ENCODE results near the gene SIPA1L3. TPM values are rescaled to one million over a fixed set of nuclear protein-coding genes. Genes with fewer than 3 reads are reported as not detected.

SIPA1L3 gene
- total and polyA plus RNA-seq, 11 donors = 4.7 to 22.9 (median 8.8) TPM

DNA sequence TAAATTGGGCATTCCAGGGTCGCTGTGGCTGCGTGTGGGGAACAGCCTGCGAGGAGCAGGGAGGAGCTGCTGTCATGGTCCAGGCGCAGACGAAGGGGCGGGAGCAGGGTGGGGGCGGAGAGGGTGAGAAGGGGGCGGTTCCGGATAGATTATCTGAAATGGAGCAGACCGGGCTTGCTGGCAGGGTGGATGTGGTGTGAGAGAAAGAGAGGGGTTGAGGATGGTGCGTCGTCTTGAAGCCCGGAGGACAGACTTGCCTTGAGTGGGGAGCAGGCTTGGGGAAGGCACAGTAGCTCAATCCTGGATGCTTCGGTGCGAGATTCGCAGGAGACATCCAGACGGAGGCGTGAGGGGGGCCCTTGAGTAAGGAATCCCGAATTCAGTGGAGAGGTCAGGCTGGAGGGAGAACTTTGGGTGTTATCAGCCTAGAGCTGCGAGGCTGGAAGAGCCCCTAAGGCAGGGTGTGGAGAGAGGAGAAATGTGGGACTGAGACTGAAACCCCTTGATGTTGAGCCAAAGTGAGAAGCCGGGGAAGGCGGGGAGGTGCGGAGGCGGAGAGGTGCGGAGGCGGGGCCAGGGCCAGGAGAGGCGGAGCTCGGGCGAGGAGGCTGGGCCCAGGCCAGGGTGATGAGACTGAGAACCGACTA is 276.4 kb downstream of the SIPA1L3 start:
- Histone ChIP-seq H3K9me3 (peaks cover 0 to 28% (median 18%) of the 10 kb centered on the region in 12 donors), H3K36me3 (peaks cover 0 to 36% (median 0%) of the 10 kb centered on the region in 9 donors), H3K4me3 (peak overlapping the region in 10 of 12 donors; percentile 25 to 49 (median 32)), H3K27ac (peak overlapping the region in 10 of 12 donors; percentile 16 to 67 (median 56)), H3K4me1 (no peaks in the 10 kb centered on the region), H3K27me3 (no peaks in the 10 kb centered on the region)
- ATAC-seq (peak; percentile 57 to 78 (median 72)), DNase-seq (peak; percentile 40 to 79 (median 57))
- 63 to 70% (median 68%) methylated on average over 30 of the region's 30 CpGs for WGBS, 4 donors
- intact Hi-C loops (cut with DNase I) = loop anchor here in 1 of 10 donors (1.0 kb wide), 1 partner anchor 27 kb away; no protein-coding TSS in a partner anchor
- TF ChIP-seq, protein P1, sequence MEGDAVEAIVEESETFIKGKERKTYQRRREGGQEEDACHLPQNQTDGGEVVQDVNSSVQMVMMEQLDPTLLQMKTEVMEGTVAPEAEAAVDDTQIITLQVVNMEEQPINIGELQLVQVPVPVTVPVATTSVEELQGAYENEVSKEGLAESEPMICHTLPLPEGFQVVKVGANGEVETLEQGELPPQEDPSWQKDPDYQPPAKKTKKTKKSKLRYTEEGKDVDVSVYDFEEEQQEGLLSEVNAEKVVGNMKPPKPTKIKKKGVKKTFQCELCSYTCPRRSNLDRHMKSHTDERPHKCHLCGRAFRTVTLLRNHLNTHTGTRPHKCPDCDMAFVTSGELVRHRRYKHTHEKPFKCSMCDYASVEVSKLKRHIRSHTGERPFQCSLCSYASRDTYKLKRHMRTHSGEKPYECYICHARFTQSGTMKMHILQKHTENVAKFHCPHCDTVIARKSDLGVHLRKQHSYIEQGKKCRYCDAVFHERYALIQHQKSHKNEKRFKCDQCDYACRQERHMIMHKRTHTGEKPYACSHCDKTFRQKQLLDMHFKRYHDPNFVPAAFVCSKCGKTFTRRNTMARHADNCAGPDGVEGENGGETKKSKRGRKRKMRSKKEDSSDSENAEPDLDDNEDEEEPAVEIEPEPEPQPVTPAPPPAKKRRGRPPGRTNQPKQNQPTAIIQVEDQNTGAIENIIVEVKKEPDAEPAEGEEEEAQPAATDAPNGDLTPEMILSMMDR (IDR thresholded peaks at IDR 0.05) = no peak
- TF ChIP-seq POLR2A (IDR thresholded peaks at IDR 0.05) = no peak

DNA sequence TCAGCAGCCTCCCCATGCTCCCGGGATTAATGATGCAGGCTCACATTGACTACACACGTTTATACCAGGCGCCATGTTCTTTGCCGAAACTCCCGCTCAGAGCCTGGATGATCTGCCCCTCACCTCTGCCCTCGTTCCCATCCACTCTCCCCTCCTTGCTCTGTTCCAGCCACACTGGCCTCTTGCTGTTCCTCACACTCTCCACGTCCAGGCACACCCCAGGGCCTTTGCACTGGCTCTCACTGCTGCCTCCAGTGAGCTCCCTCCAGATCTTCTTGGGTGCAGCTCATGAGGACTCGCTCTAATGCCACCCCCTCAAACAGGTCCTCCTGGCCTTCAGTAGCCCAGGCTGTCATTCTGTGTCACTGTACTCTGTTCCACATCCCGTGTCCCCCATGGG is 277.8 kb downstream of the SIPA1L3 start:
- ATAC-seq (peak in 1 of 4 donors; percentile 11), DNase-seq (peak in 1 of 5 donors; percentile 42)
- intact Hi-C loops (cut with DNase I) = no loop called here
- H3K4me3 ChIP-seq = no peak overlapping the region
- peaks cover 0 to 35% (median 0%) of the 10 kb centered on the region in 9 donors for H3K36me3 ChIP-seq
- H3K27ac ChIP-seq = peak overlapping the region in 7 of 12 donors; percentile 24 to 70 (median 51)
- no peaks in the 10 kb centered on the region for H3K4me1 ChIP-seq
- 71 to 90% (median 87%) methylated on average over 9 of the region's 9 CpGs for WGBS, 4 donors
- peaks cover 0 to 16% (median 10%) of the 10 kb centered on the region in 12 donors for H3K9me3 ChIP-seq
- no peak for TF ChIP-seq POLR2A (IDR thresholded peaks at IDR 0.05)
- TF ChIP-seq, protein P1 (IDR thresholded peaks at IDR 0.05) = no peak
- no peaks in the 10 kb centered on the region for H3K27me3 ChIP-seq

DNA sequence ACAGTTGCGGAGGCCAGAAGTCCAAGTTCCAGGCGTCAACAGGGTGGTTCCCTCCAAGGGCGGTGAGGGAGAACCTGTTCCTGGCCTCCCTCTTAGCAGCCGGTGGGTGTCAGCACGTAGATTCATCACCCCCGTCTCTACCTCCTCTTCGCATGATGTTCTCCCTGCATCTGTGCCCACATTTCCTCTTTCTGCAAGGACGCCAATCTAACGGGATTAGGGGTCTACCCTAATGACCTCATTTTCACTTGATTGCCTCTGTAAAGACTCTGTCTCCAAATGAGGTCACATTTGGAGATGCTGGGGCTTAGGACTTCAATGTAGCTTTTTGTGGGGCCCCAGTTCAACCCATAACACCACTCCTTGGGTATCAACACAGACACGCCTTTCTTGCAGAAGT is 278.6 kb downstream of the SIPA1L3 start:
- DNase-seq (no peak), ATAC-seq (no peak)
- intact Hi-C loops (cut with DNase I) = no loop called here
- Histone ChIP-seq H3K9me3 (peaks cover 0 to 8% (median 2%) of the 10 kb centered on the region in 12 donors), H3K27me3 (no peaks in the 10 kb centered on the region), H3K36me3 (peaks cover 0 to 27% (median 0%) of the 10 kb centered on the region in 9 donors), H3K4me1 (no peaks in the 10 kb centered on the region), H3K4me3 (no peak overlapping the region), H3K27ac (peak overlapping the region in 2 of 12 donors; percentile 43 to 70)
- no peak for TF ChIP-seq POLR2A (IDR thresholded peaks at IDR 0.05)
- TF ChIP-seq, protein P1 (IDR thresholded peaks at IDR 0.05) = no peak
- 94 to 99% (median 95%) methylated on average over 10 of the region's 10 CpGs for WGBS, 4 donors

DNA sequence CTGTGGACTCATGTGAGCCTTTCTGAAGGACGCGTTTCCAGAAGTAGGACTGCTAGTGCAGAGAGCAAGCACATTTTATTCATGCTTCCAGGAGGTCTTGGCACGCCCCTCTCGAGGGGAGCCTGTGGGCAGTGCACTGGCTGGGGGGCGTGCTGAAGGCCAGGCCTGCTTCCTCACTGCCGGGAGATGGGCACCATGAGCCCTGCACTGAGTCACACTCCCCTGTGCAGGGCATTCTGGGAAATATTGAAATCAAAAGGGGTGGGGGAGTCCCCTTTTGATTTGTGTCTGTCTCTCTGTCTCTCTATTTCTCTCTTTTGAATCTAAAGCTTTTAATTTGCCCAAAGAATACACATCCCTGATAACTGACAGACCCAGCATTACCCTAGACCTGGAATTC is 283.1 kb downstream of the SIPA1L3 start:
- Histone ChIP-seq H3K9me3 (no peaks in the 10 kb centered on the region), H3K36me3 (peaks cover 0 to 28% (median 0%) of the 10 kb centered on the region in 9 donors), H3K27ac (no peak overlapping the region), H3K4me3 (no peak overlapping the region), H3K4me1 (no peaks in the 10 kb centered on the region), H3K27me3 (no peaks in the 10 kb centered on the region)
- DNase-seq (no peak), ATAC-seq (no peak)
- intact Hi-C loops (cut with DNase I) = no loop called here
- TF ChIP-seq, protein P1 (IDR thresholded peaks at IDR 0.05) = no peak
- no peak for TF ChIP-seq POLR2A (IDR thresholded peaks at IDR 0.05)
- 33 to 78% (median 73%) methylated on average over 2 to 6 of the region's 6 CpGs for WGBS, 4 donors

Measured in heart left ventricle (tissue), 16 donors.